Activated CD4-positive, alpha-beta T cell treated with anti-CD3 and anti-CD28 coated beads, Interleukin-2, amount 50 U/mL, for 24 hours (primary cell): ENCODE data around the gene CNTFR.
"Not testable (repeated sequence)": the region's sequence is repeated elsewhere in the genome, so short reads cannot be mapped to it uniquely, and the experiment has no call there.

Source experiments
- DNase-seq, 2 donors: peaks; one replicate each; pipeline ENCODE4 v3.0.0-alpha.2; 2020; ENCODE audit warnings: low read depth in 1 of 2, low spot score in 1 of 2

CNTFR gene

DNA sequence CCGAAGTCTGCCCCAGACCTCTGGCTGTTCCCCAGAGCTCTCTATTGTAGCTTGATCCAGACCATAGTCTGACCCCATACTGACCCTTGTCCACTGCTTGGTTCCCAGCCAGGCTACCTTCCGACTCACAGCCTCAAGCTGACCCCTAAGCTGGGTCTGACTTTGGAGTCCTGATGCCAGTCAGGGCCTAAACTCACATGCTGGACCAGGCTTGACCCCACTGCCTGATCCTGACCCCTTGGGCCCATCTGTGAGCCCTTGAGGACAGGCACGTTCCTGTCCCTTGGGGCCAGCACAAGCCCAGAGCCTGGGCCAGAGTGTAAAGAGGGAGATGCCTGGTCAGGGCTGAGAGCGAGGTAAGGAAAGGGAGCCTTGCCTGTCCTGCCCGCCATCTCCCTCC, 34.0 kb downstream of the CNTFR start:
- DNase-seq = no peak

DNA sequence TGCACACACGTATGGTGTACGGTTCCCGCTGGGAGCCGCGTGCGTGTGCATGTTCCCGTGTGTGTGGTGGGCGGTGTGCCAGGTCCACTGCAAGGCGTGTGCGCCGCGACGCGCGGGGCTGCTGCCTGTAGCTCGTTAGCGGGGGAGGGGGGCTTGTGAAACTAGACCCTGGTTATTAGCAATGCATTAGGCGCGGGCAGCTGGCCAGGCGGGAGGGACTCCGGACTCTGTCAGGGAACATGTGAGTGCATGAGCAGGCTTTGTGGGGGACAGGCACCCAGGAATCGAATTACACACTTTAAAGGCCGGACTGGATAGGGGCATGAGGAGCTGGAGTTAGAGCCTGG, 34.5 kb downstream of the CNTFR start:
- no peak for DNase-seq

DNA sequence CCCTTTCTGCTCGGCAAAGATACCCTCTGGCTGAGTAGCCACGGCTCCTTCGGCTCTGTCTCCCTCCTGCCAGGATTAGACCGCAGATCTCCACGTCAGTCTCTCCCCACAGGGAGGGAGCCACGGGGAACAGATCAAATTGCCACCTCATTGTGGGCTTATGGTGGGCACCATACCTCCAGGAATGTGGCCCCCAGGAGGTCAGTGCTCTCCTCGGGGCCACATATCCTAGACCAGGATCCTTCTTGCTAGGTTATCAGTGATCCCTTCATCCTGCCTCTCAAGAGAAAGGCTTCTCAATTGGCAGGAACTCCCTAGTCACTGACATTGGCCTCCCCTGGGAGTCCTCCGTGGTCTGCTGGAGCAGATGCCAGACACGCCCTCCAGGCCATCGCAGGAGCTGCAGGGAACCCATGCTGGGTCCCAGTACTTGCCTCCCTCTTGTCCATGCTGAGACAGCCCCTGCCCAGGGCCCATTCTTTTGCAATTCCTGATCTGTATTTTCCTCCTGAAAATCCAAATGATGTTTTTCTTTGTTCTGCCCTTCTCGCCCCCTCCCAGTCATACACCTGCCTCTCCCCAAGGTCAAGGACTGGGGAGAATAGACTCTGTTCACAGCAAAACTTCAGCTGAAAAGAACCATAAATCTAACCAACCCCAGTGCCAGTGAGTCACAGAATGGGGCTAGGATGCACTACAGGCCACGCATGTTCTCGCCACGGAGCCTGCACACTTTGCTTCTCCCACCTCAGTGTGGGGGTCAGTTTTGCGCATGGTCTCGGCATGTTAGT, 35.1 kb downstream of the CNTFR start:
- DNase-seq = no peak

DNA sequence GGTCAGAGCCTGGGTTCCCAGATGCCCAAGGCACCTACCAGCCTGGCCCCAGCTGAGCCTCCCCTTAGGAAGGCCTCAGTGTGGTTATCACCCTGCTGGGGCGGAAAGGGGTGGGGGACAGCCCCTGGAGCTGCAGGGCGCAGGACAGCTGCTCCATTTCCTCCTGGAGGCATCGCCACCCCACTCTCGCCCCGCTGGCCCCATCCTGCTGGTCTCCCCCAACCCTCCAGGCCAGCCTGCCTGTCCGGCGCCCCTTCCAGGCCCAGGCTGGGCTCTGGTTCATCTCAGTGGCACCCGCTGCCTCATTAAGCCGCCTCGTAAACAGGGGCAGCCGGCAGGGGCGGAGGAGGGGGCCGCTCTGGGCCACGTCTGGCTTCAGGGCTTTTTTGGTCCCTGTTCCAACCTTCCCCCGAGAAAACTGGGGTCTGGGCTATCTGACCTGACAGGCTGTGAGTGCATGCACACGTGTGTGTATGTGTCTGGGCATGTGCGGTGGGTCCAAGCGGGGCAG, 36.0 kb downstream of the CNTFR start:
- no peak for DNase-seq

DNA sequence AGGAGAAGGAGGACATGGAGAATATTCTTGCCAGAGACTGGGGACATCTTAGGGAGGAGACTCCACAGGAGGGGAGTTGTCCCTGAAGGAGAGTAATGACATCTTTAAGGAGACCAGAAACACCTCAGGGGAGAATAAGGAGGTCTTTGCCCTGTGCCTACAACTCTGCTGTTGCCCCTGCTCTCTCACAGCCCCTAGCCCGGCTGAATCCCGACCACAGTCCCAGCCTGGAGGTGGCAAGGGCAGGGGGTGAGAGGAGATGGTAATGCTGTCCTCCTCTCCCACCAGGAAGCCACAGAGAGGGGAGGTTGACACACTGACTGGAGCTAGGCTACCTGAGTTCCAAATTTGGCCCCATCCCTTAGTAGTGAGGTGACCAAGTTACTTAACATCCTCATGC, 36.5 kb downstream of the CNTFR start:
- DNase-seq = no peak

DNA sequence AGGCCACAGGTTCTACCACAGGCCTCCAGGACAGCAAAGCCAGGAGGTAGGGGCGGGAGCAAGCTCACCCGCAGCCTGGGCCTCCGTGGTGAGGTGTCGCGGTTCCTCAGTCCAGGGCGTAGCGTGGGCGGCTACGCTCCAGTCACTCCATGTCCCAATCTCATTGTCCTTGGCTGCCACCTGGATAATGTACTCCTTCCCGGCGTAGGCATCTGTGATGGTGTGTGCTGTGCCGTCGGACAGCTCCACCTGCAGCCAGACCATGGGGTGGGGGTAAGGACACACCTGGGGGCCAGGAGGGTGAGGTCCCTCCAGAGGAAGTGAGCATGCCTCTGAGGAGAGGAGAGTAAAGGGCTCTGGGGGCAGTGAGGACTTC, 36.9 kb downstream of the CNTFR start:
- no peak for DNase-seq

DNA sequence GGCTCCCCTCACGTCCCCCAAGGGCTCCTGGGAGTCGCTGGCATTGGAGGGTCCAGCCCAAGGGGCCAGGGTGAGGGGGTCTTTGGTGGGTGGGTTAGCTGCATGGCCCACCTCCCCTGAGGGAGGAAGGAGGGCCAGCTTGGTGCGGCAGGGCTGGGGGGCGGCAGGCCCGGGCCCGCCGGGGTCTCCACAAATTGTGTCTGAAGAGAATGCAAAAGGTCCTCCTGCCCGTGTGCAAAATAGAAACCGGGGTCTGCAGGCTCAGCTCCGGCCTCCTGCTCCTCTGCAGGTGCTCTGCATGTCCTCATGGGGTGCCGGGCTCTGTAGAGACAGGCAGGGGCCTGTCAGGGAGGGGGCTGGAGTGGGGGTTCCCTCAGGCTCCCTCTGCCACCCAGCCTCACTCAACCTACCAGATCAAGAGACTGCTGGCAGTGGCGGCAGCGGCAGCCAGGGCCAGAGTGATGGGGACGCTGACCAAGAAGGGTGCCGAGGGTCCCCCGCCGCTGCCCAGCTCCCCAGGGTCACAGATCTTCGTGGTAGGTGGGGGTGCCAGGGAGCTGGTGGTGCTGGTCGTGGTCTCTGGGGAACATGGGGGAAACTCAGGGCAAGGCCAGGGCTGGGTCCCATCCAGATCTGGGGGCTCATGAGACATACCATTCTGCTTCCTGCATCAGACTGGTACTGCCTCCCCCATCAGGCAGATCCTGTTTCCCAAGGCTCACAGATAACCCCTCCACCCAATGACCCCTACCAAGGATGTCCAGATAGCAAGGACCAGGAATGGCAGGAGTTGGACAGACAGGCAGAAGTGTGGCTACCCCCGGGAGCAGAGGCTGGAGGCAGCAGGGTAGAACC, 37.5 kb downstream of the CNTFR start:
- no peak for DNase-seq

DNA sequence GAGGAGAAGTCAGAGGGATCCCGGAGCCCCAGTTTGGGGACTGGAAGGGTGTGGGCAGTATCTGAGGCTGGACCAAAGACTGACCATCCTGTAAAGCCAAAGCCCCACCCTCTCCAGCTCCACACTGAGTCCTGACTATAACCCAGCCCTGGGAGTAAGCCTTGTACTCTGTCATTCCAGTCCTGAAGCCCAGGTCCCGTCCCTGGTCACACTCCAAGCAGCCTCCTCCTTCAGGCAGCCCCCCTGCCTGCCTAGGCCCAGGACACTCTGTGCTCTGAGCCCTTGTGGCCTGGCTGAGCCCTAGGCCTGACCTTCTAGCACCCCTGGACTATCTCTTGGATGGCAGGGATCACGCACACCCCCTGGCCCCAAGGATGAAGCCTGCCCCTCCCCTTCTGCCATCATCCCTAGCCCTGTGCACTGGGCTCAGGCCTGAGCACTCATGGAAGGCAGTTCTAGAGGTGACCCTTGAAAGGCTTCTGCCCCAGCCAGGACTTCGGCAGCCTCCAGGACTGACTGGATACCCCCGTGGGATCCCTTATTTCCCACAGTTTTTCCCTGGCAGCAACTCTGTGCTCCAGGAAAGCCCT, 38.7 kb downstream of the CNTFR start:
- DNase-seq = no peak

DNA sequence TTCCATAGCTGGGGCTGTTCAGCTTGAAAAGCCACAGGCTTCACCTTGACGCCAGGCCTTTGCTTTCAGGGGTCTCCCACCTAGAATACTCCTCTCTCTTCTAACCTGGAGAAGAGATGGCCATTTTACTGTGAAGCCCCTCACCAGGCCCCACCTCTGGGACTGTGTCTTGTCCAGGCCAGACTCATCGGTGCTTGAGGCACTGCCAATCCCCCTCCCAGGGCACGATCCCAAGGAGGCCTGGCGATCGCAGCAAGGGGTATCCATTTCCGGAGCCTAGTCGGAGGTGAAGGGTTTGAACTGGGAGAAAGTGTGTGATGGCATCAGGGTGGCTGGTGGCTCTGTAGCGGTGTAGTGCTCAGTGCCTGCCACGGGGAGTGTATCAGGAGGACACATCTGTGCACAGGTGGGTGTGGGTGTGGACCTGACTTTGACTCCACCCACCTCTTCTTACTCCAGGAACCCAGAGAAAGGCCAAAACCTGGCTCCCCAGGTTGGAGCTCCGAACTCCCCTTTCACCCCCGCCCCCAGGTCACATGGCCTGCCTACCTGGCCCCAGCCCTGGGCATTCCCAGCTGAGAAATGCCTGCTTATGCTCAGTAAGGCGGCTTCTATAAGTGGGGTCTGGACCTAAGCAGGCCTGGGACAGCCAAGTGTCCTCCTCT, 39.4 kb downstream of the CNTFR start:
- no peak for DNase-seq

DNA sequence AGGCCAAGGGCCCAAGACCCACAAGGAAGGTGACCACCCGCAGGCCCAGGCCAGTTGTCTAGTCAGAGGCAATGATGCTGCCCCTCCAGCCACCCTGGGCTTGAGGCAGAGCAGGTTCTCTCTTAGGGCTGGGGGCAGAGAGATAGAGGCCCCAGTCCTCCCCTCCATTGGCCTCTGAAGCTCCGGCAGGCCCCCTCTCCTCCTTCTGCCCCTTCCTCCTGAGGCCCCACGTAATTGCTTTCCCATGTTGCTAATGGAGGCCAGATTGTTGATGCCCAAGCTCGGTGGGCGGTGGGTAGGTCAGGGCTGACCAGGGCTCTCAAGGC, 40.2 kb downstream of the CNTFR start:
- no peak for DNase-seq

DNA sequence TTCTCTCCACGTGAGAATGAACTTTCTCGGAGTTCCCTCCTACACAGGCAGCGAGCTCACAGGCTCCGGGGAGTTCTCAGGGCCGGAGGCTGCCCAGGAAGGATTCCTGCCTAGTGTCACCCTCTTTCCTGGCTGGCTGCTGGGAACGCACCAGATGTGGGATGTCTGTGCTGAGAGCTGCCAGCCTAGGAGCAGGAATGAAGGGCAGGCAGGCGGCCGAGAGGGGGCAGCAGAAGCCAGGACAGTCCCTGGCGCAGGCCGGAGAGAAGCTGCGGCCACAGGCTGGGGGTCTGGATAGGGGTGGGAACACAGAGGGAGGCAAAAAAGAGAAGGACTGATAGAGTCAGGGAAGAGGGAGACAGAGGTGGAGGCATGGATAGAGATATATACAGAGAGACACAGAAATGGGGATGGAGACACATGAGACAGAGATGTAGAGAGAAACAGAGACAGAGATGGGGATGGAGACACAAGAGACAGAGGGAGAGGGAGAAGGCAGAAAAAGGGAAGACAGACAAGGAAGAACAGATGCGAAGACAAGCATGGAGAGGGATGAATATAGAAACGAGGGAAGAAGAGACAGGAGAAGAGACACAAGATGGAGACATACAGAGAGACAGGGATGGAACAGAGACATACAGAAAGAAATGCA, 41.4 kb downstream of the CNTFR start:
- no peak for DNase-seq

DNA sequence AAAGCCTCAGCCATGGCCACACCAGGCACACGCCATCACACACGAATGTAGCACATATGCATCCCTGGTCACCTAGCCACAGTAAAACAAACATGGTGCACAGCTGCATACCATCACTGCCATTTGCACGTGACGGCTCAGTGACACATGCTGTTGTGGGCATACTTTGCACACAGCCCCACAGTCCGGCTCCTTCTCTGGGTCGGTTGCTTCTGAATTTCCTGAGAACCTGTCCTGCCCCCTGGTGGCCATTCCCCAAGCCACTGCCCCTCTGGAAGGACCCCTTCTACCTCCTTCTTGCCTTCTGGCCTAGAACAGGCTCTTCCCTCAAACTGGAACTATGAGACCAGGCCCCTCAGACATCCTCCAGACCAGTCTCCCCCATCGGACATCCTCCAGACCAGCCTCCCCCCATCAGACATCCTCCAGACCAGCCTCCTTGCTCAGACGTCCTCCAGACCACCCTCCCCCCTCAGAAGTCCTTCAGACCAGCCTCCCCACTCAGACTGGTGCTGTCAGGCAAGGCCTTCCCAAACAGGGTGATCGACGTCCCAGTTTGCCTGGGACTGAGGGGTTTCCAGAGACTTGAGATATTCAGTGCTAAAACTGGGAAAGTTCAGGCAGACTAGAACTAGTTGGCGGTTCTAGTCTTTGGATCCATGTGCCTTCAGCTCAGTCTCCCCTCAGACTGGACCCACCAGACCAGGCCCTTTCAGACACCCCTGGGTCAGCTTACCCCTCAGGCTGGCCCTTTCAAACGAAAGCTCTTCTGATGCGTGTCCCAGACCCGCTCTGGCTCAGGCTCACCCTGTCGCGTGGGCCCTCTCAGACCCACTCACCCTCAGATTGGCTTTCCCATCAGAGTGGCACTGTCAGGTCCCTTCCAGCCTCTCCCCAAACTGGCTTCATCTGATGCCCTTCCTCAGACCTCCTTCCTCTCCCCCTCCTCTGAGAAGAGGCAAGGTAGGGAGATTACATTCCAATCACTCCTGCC, 42.4 kb downstream of the CNTFR start:
- DNase-seq = peak; percentile 6 to 32

DNA sequence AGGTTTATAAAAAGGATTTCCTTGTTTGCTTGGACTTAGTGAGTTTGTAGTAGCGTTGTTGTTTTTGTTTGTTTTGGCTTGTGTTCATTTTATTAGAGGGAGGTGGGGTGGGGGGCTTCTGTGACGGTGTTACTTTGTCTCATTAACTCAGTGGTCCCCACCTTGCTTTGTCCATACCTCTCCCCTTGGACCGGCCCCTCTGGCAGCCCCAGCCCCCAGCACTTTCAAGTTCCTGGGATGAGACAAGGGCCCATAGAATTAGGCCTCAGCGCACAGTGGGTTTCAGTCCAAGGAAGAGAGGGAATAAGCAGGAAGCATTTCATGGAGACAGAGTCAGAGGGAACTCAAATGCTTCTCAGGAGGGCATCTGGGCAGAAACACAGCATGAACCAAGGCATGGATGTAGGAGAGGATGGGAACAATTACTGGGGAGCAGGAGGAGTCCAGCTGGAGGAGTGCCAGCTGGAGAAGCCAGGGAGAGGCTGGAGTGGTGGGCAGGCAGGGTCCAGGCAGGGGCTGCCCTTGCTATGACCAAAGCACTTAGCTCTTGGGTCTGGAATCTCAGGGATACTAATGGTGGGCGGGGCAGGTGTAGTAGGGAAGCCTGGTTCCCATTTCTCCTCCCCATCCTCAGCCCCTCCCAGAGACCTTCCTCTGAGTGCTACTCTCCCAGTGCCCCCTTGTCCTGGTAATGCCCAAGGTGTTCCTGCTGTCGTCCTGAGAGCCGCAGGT, 43.3 kb downstream of the CNTFR start:
- no peak for DNase-seq

DNA sequence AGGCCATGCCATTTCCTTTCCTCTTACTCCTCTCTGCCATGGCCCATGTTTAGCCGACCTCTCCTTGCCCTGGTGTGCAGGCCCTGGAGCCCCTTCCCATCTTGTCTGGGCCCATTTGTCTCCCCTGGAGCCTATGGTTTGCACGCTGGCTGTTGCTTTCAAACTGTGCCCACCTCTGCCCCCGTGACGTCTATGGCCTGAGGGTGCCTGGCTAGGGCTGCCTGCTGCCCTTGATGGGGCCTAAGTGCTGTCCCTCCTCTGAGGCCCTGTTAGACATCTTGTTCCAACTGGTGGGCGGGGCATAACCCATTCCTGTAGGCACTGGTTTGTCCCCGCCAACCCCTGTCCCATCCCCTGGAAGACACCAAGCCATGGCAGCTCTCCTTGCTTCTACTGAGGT, 44.0 kb downstream of the CNTFR start:
- no peak for DNase-seq

DNA sequence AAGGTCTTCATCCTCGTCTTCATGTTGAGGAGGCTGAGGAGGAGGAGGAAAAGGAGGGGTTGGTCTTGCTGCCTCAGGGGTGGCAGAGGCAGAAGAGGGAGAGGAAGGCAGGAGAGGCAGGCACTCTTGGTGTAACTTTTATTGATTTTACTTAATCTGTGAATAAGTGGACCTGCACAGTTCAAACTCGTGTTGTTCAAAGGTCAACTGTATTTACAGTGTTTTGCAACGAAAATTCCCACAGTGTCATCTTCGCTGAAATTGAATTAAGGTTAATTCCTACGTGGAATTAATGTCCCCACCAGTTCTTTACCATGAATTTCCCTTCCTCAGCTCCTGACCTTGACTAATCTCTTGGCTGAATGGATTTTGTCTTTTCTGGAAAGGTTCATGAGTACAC, 45.5 kb downstream of the CNTFR start:
- no peak for DNase-seq

DNA sequence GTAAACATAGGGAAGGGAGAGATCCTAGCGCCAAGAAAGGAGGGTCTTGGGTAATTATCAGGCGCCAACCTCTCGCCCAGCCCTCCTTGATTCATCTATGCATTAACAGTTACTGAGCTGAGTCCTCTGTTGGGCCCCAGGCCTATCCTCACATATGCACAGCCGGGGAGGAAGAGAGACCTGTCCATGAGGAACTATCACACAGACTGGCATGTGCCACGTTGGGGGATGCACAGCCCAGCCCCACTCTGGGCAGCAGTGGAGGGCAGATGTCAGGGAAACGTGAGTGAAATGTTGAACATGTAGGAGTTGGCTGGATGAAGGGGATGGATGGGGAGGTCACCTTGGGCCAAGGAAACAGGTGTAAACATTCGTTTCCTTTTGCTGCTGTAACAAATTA, 48.0 kb downstream of the CNTFR start:
- DNase-seq = no peak

DNA sequence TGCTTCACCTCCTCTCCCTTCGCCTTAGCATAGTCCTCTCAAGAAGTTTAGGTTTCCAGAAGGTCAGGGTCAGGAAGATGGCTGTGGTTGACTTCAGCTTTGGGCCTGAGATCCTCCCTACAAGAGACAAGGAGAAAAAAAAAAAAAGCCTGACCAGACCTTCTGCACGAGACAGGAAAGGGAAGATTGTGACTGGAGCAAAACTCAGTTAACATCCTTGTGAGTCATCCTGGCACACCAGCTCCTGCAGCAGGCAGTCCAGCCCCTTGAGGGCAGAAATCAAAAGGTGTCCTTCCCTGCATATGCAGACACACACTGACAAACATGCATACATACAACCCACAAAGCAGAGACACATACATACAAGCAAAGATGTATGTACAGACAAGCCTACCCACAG, 48.7 kb downstream of the CNTFR start:
- DNase-seq = no peak

DNA sequence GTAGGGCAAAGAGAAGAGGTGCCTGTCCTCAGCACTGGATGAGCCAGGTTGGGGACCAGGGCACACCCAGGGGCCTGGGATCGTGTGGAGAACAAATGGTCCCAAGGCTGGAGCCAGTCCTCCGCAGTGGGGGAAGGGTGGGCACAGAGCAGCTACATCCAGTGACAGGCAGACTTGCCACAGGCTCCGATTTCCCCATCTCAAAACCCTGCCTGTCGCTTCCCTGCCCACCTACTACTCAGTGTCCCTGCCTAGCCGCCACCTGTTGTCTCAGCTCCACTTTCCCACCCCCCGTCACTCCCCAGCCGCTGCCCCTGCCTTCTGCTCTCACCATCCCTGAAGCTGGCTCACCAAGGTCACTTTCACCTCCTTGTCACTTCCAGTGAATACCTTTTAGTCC, 52.8 kb downstream of the CNTFR start:
- DNase-seq = no peak

DNA sequence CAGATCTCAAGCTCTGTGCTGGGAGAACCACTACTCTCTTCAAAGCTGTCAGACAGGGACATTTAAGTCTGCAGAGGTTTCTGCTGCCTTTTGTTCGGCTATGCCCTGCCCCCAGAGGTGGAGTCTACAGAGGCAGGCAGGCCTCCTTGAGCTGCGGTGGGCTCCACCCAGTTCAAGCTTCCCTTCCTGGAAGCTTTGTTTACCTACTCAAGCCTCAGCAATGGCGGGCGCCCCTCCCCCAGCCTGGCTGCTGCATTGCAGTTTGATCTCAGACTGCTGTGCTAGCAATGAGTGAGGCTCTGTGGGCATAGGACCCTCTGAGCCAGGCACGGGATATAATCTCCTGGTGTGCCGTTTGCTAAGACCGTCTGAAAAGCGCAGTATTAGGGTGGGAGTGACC, 57.5 kb downstream of the CNTFR start:
- not testable (repeated sequence) for DNase-seq
